ENCODE measurements around the gene HSD17B12. TPM values are rescaled to one million over a fixed set of nuclear protein-coding genes. Genes with fewer than 3 reads are reported as not detected.

Gene HSD17B12
- total RNA-seq, 3 donors from 2014 or later = 36.1 to 48.9 (median 47.2) TPM

- Histone ChIP-seq H3K27me3 (peaks cover 0 to 17% of the 10 kb centered on the region in 2 donors), H3K36me3 (no peaks in the 10 kb centered on the region), H3K4me1 (no peaks in the 10 kb centered on the region), H3K9me3 (no peaks in the 10 kb centered on the region), H3K4me3 (no peak overlapping the region), H3K27ac (no peak overlapping the region)
- intact Hi-C loops (cut with DNase I; ENCODE audit: low total_unique reads) = no loop called here
- TF ChIP-seq POLR2AphosphoS5 (IDR thresholded peaks at IDR 0.05) = no peak
- TF ChIP-seq CTCF (IDR thresholded peaks at IDR 0.05) = no peak
- no peak for TF ChIP-seq POLR2A (IDR thresholded peaks at IDR 0.05)
- DNase-seq (ENCODE audit: low spot score in 2 of 2) = no peak
Observed at GRCh38 chr11:43866520-43866919, 186.0 kb downstream of the HSD17B12 start.

GRCh38 chr11:43866969-43867368 lies 186.4 kb downstream of the HSD17B12 start:
- no peak overlapping the region for H3K4me3 ChIP-seq
- DNase-seq (ENCODE audit: low spot score in 2 of 2) = no peak

GRCh38 chr11:43868852-43869567 lies 188.5 kb downstream of the HSD17B12 start:
- Histone ChIP-seq H3K36me3 (no peaks in the 10 kb centered on the region), H3K4me3 (no peak overlapping the region), H3K27me3 (peaks cover 0 to 35% of the 10 kb centered on the region in 2 donors), H3K27ac (no peak overlapping the region), H3K4me1 (no peaks in the 10 kb centered on the region), H3K9me3 (no peaks in the 10 kb centered on the region)
- no peak for DNase-seq (ENCODE audit: low spot score in 2 of 2)
- no peak for TF ChIP-seq POLR2A (IDR thresholded peaks at IDR 0.05)
- no peak for TF ChIP-seq POLR2AphosphoS5 (IDR thresholded peaks at IDR 0.05)
- no peak for TF ChIP-seq CTCF (IDR thresholded peaks at IDR 0.05)
- intact Hi-C loops (cut with DNase I; ENCODE audit: low total_unique reads) = no loop called here

More at GRCh38 chr11:43866969-43867368, 186.4 kb downstream of the HSD17B12 start:
- intact Hi-C loops (cut with DNase I; ENCODE audit: low total_unique reads) = no loop called here
- H3K9me3 ChIP-seq = no peaks in the 10 kb centered on the region
- H3K36me3 ChIP-seq = no peaks in the 10 kb centered on the region
- peaks cover 0 to 22% of the 10 kb centered on the region in 2 donors for H3K27me3 ChIP-seq
- no peak overlapping the region for H3K27ac ChIP-seq
- no peaks in the 10 kb centered on the region for H3K4me1 ChIP-seq
- TF ChIP-seq POLR2AphosphoS5 (IDR thresholded peaks at IDR 0.05) (no peak), POLR2A (IDR thresholded peaks at IDR 0.05) (no peak), CTCF (IDR thresholded peaks at IDR 0.05) (no peak)

- no peak overlapping the region for H3K4me3 ChIP-seq
- no peak overlapping the region for H3K27ac ChIP-seq
- peaks cover 0 to 48% of the 10 kb centered on the region in 2 donors for H3K27me3 ChIP-seq
- no peaks in the 10 kb centered on the region for H3K4me1 ChIP-seq
- intact Hi-C loops (cut with DNase I; ENCODE audit: low total_unique reads) = no loop called here
- H3K9me3 ChIP-seq = no peaks in the 10 kb centered on the region
- H3K36me3 ChIP-seq = no peaks in the 10 kb centered on the region
- DNase-seq (ENCODE audit: low spot score in 2 of 2) = no peak
- no peak for TF ChIP-seq POLR2AphosphoS5 (IDR thresholded peaks at IDR 0.05)
- no peak for TF ChIP-seq POLR2A (IDR thresholded peaks at IDR 0.05)
- no peak for TF ChIP-seq CTCF (IDR thresholded peaks at IDR 0.05)
Observed at GRCh38 chr11:43871051-43871450, 190.5 kb downstream of the HSD17B12 start.

- H3K4me1 ChIP-seq = no peaks in the 10 kb centered on the region
- TF ChIP-seq POLR2A (IDR thresholded peaks at IDR 0.05) (no peak), CTCF (IDR thresholded peaks at IDR 0.05) (no peak), POLR2AphosphoS5 (IDR thresholded peaks at IDR 0.05) (no peak)
- H3K4me3 ChIP-seq = no peak overlapping the region
- H3K27ac ChIP-seq = no peak overlapping the region
- intact Hi-C loops (cut with DNase I; ENCODE audit: low total_unique reads) = no loop called here
- H3K36me3 ChIP-seq = no peaks in the 10 kb centered on the region
- peaks cover 0 to 59% of the 10 kb centered on the region in 2 donors for H3K27me3 ChIP-seq
- DNase-seq (ENCODE audit: low spot score in 2 of 2) = no peak
- H3K9me3 ChIP-seq = no peaks in the 10 kb centered on the region
Observed at GRCh38 chr11:43872995-43873394, 192.5 kb downstream of the HSD17B12 start.

Measured in breast epithelium (tissue), 4 donors.